Anterior cingulate cortex (tissue), 58 donors: ENCODE data around the gene FAAP100.
A peak's percentile ranks its signal among the peaks of the same experiment; 100 is the strongest.
"Not testable (repeated sequence)": the region's sequence is repeated elsewhere in the genome, so short reads cannot be mapped to it uniquely, and the experiment has no call there.

Experiments
- DNase-seq, 58 donors: peaks; one replicate each; lab custom pipeline; 2025; lab: John Stamatoyannopoulos, UW

The FAAP100 gene

GRCh38 chr17:81552244-81553017 lies at the start of gene FAAP100:
Gene FAAP100, minus strand, starts transcription at chr17:81552353. Its CDS starts 23 bp downstream, at chr17:81552330.
- peak in 55 of 58 donors; percentile 36 to 88 (median 70) for DNase-seq

GRCh38 chr17:81601525-81602120 lies 49.5 kb upstream of the FAAP100 start:
- DNase-seq, result peak in 10 of 58 donors; percentile 7 to 70 (median 20)

DNA sequence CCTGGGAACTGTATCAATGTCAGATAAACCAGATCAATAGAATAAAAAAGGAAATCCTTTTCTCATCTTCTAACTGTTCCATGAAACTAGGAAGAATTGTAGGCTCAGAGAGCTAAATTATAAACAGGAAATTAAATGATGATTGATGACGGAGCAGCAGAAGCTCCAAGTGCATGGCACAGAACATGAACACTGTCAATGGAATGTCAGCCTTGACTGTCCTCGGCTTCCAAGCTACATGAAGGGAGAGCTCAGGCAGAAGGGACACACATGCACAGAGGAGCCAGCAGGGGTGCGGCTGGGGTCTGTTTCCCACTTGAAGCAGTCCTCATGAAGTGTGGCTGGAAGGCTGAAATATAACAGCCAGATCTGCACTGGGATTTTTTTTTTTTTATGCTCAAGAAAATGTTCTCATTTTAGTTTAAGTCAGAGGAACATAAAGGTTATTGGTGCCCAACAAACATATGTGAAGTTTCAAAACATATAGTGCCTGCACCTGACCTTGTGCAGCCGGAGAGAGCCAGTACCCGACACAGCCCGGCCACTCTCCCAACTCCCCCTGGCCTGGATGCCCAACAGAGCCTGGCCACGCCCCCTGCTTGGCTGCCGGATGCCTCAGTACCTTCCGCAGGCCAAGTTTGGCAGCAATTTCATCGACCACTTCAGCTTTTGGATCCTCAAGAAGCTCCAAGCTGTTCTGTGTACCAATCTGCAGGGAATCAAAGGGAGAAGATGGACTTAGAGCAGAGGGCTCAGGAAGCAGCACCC lies 47.8 kb upstream of the FAAP100 start:
- no peak for DNase-seq

DNA sequence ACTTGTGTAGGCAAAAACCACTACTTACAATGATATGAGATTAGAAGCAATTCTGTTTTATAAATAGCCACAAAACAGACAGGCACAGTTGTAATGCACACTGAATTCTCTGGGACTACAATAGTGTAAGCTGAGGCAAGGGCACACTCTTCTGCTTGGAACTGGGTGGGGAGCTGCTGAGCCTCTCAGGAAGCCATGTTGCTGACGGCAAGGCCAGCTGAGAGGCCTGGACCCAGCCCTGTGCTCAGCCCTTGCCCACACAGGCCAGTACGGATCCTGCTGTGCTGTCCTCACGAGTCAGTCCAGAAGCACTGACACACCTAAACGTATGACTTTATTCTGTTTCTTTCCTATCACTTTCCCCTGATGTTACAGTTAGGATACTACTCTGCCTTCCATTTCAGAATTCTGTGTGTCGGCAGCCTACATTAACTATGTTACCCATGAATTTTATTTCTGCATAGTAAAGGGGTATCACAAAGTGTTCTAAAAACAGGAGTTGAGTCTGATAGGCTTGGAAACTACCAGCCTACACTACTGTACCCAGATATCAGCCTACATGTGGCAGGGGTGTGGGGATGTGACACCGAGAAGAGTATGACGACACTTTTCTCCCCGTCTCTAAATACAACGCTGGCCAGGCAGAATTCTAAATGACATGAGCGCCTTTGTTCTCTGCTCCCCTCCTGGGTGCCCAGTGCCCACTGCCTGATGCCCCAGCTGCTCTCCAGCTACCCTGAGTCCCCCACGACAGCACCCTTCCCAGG lies 41.1 kb upstream of the FAAP100 start:
- no peak for DNase-seq

DNA sequence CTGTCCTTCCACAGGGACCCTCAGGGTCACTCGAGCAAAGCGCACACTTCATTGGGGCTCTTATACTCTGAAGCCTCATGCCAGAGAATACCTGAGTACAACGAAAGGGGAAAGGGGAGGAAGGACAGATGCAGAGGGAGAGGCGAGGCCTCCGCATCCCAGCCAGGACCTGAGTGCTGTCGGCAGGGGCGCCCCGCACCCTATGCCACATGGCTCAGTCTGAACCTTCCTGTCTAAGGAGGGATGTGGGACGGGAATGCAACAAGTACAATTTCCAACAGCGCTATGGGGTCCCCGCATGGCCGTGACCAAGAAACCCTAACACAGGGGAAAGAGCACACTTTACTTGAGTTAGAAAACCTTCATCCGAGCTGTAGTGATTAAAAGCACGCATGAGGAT lies 39.8 kb upstream of the FAAP100 start:
- no peak for DNase-seq

DNA sequence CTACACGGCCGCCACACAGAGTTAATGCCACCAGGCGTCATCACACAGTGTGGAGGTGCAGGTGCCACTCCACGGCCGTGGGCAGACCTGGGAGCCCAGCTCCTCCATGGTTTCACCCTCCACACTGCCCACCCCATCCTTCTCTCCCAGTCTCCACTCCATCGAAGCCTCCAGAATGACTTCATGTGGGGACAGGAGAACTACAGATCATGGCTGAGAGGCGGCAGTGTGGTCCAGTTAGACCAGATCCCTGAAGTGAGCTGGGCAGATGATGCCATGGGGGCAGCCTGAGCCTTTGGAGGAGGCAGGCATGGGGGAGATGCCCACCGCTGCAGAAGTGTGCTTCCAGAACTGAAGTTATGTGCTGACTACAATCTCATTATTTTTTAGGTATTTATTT lies 38.0 kb upstream of the FAAP100 start:
- DNase-seq, result no peak

- no peak for DNase-seq
Observed at GRCh38 chr17:81589612-81590011, 37.5 kb upstream of the FAAP100 start.

- no peak for DNase-seq
Observed at GRCh38 chr17:81586096-81586495, 33.9 kb upstream of the FAAP100 start.

DNA sequence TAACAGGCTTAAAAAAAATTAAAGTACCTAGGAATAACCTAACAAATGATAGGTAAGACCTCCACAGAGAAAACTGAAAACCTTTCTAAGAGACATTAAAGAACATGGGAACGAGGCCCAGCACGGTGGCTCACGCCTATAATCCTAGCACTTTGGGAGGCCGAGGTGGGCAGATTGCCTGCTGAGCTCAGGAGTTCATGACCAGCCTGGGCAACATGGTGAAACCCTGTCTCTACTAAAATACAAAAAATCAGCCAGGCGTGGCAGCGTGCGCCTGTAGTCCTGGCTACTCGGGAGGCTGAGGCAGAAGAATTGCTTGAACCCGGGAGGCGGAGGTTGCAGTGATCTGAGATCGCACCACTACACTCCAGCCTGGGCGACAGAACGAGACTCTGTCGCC lies 32.6 kb upstream of the FAAP100 start:
- DNase-seq, result not testable (repeated sequence)

DNA sequence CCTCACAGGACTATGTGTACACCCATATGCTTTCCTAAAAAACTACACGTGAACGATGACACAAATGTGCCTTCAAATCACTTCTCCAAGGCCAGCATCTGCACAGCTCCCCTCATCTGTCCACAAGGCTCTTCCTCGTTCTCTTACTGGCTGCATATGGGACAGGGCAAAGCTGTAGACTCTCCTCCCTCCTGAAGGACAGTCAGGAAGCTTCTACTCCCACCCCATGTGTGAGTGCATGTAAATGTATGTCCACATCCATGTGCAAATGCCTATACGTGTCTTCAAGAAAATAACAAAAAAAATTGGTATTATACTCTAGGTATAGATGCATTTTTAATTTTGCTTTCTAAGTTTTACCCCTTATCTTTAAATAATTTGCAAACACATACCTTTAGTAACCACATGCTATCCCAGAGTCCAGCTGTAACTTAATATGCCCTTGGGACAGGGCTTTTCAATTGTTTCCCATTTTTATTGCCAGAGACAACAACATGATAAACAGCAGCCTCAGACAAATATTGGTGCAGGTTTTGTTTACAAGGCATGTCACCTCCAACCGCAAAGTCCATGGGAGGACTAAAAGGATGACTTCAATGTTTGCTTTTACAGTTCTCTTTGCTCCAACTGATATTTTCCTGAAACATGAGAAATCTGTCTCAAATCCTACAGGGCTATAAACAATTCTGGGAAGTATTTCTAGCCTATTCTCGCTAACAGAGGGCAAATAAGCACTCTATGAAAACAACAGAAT lies 31.6 kb upstream of the FAAP100 start:
- DNase-seq, result no peak

DNA sequence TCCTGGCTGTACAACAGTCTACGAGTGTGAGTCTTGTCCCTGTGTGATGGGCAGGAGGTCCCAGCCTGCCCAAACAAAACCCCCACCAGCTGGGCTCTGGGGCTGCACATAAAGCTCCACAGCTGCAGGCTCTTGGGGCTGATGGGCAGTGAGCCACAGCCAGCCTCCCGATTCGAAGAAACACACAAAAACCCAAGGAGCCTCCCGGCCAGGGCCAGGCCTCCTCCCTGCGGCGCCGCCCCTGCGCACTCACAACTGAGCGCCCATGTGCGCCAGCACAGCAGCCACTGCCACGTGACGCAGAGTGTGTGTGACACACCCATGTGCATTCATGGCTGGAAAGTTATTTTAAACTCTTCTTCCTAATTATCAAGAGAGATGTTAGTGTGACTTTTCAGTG lies 30.6 kb upstream of the FAAP100 start:
- peak in 2 of 58 donors; percentile 2 to 12 for DNase-seq

GRCh38 chr17:81582341-81582740 lies 30.2 kb upstream of the FAAP100 start:
- no peak for DNase-seq

GRCh38 chr17:81581758-81582157 lies 29.6 kb upstream of the FAAP100 start:
- DNase-seq, result no peak

GRCh38 chr17:81580481-81580880 lies 28.3 kb upstream of the FAAP100 start:
- no peak for DNase-seq

DNA sequence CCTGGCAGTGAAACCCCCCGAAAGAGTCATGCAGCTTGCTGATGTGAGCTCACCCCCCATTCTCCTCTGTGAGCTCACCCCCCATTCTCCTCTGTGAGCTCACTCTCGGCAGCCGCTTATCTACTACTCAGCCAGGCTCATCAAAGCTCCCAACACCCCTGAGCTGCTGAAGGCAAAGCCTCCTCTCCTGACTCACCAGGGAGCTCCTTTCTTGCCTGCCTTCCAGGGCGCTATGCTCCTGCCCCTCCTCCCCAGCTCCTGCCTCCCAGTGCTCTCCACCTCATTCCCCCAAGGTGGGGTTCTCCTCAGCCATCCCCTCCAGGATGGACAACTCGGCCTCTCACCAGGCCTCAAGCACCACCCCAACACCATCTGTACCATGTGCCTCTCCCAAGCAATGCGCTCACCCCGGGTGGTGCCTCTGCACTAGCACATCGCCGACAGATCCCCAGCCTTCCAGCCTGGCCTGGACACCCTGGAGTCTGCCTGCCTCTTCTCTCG lies 27.7 kb upstream of the FAAP100 start:
- no peak for DNase-seq

GRCh38 chr17:81579298-81579697 lies 27.1 kb upstream of the FAAP100 start:
- no peak for DNase-seq

GRCh38 chr17:81578561-81579225 lies 26.5 kb upstream of the FAAP100 start:
- DNase-seq, result no peak

GRCh38 chr17:81578038-81578441 lies 25.9 kb upstream of the FAAP100 start:
- DNase-seq, result no peak
